Karpas-422 (cell line): ENCODE data around the gene GRM7. TPM values are rescaled to one million over a fixed set of nuclear protein-coding genes. Genes with fewer than 3 reads are reported as not detected.

Experiments
- DNase-seq: peaks from one replicate; pipeline ENCODE4 v3.0.0-alpha.2; 2015
- H2AFZ ChIP-seq: fragments of 200-600 bp; sonication (generic); 2 replicates; pipeline ENCODE4 v1.6.1; 2014; ENCODE audit warnings: antibody characterized with exemption, low read length, mixed read lengths
- H3K27ac ChIP-seq: fragments of 200-600 bp; sonication (generic); 2 replicates; pipeline ENCODE4 v1.5.1; 2014; ENCODE audit warnings: mild to moderate bottlenecking, low read length, moderate library complexity
- H3K27me3 ChIP-seq: fragments of 200-600 bp; sonication (generic); 2 replicates; pipeline ENCODE4 v1.6.1; 2014; ENCODE audit warnings: low read length, mixed read lengths
- H3K36me3 ChIP-seq: fragments of 200-600 bp; sonication (generic); 2 replicates; pipeline ENCODE4 v1.6.1; 2014; ENCODE audit warnings: low read length, mixed read lengths; ENCODE audit not compliant: insufficient read depth
- H3K4me1 ChIP-seq: fragments of 200-600 bp; sonication (generic); 2 replicates; pipeline ENCODE4 v1.6.1; 2014; ENCODE audit warnings: mild to moderate bottlenecking, low read length, mixed read lengths
- H3K4me2 ChIP-seq: fragments of 200-600 bp; sonication (generic); 2 replicates; pipeline ENCODE4 v1.6.1; 2014; ENCODE audit warnings: low read length, low read depth, mild to moderate bottlenecking; ENCODE audit not compliant: poor library complexity, severe bottlenecking
- H3K4me3 ChIP-seq: fragments of 200-600 bp; sonication (generic); 2 replicates; pipeline ENCODE4 v1.5.1; 2014; ENCODE audit warnings: mild to moderate bottlenecking, antibody characterized with exemption, low read length, mixed read lengths
- H3K79me2 ChIP-seq: fragments of 200-600 bp; sonication (generic); 2 replicates; pipeline ENCODE4 v1.6.1; 2014; ENCODE audit warnings: mild to moderate bottlenecking, low read length, mixed read lengths
- H3K9ac ChIP-seq: fragments of 200-600 bp; sonication (generic); 2 replicates; pipeline ENCODE4 v1.6.0; 2014; ENCODE audit warnings: low read length
- H3K9me2 ChIP-seq: fragments of 200-600 bp; sonication (generic), shearing (Covaris generic); replicated peaks from 2 replicates; pipeline ENCODE4 v1.6.0; 2014; ENCODE audit warnings: mild to moderate bottlenecking, low read length, moderate library complexity; ENCODE audit not compliant: insufficient read depth
- H3K9me3 ChIP-seq: fragments of 300-700, 200-600 bp; sonication (generic); 2 replicates; pipeline ENCODE4 v1.6.1; 2014; ENCODE audit warnings: low read length, mixed read lengths
- H4K20me1 ChIP-seq: fragments of 200-600 bp; sonication (generic); 2 replicates; pipeline ENCODE4 v1.6.1; 2014; ENCODE audit warnings: mild to moderate bottlenecking, antibody characterized with exemption, low read length, low read depth; ENCODE audit not compliant: insufficient read depth
- total RNA-seq: library from RNA; depleted of rRNA; stranded (reverse); fragments of >200 nt; shearing (Covaris generic); gene quantifications from 2 replicates; pipeline ENCODE4 v1.2.3, GENCODE V29; 2014; ENCODE audit warnings: low replicate concordance

The GRM7 gene
- total RNA-seq, 1 experiment from 2014 or later: not detected

DNA sequence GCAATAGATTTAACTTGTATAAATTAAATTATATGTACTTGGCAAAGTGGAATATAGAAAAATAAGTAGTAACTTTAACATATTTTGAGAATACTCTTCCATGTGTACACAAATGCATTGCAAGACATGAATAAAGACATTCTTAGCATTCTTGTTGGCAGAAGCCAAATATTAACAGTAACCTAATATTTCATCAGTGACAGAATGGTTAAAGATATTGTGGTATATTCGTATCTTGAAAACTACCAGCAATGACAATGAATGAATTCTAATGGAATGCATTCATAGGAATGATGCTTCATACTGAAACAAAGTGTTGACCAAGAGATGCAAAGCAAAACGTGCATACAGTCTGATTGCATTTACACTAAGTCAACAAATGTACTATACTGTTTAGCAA is 524.7 kb downstream of the GRM7 start:
- no peak for DNase-seq
- Histone ChIP-seq H3K27me3 (no peaks in the 10 kb centered on the region), H3K27ac (no peak overlapping the region), H3K9ac (no peak overlapping the region), H3K9me3 (peaks cover 20% of the 10 kb centered on the region), H3K36me3 (no peaks in the 10 kb centered on the region), H3K4me2 (no peak overlapping the region), H3K79me2 (no peaks in the 10 kb centered on the region), H3K9me2 (no peaks in the 10 kb centered on the region), H3K4me3 (no peak overlapping the region), H3K4me1 (no peaks in the 10 kb centered on the region), H2AFZ (no peak overlapping the region), H4K20me1 (no peaks in the 10 kb centered on the region)

DNA sequence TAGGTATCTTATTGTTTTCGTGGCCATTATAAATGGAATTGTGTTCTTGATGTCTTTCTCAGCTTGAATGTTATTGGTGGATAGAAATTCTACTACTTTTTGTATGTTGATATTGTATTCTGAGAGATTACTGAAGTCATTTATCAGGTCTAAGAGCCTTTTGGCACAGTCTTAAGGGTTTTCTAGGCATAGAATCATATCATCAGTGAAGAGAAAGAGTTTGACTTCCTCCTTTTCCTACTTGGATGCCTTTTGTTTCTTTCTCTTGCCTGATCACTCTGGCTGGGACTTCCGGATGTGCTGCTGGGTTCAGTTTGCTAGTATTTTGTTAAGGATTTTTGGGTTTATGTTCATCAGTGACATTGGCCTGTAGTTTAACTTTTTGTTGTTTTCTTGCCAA is 527.1 kb downstream of the GRM7 start:
- Histone ChIP-seq H3K9me3 (peaks cover 18% of the 10 kb centered on the region), H2AFZ (no peak overlapping the region), H3K9ac (no peak overlapping the region), H3K4me2 (no peak overlapping the region), H3K27ac (no peak overlapping the region), H3K79me2 (no peaks in the 10 kb centered on the region), H3K27me3 (no peaks in the 10 kb centered on the region), H3K9me2 (no peaks in the 10 kb centered on the region), H3K4me3 (no peak overlapping the region), H4K20me1 (no peaks in the 10 kb centered on the region), H3K36me3 (no peaks in the 10 kb centered on the region), H3K4me1 (no peaks in the 10 kb centered on the region)
- DNase-seq: no peak

DNA sequence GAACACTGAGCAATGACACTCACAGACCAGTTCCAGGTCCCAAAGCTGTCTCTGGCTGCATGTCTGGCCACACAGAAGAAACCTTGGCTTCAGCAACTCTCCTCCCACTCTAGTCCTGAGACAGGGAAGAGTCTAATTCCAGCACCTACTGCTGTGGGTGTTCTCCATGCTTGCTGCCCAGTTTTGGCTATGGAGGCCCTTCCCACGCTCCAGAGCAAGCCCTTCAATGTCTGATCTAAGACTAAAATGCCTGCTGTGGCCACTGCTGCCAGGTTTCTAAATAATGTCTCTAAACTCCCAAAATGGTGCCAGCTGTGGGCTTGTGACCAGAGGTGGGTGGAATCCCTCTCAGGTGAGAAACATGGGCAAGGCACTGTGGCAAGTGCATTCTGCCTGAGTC is 531.3 kb downstream of the GRM7 start:
- H2AFZ ChIP-seq: no peak overlapping the region

DNA sequence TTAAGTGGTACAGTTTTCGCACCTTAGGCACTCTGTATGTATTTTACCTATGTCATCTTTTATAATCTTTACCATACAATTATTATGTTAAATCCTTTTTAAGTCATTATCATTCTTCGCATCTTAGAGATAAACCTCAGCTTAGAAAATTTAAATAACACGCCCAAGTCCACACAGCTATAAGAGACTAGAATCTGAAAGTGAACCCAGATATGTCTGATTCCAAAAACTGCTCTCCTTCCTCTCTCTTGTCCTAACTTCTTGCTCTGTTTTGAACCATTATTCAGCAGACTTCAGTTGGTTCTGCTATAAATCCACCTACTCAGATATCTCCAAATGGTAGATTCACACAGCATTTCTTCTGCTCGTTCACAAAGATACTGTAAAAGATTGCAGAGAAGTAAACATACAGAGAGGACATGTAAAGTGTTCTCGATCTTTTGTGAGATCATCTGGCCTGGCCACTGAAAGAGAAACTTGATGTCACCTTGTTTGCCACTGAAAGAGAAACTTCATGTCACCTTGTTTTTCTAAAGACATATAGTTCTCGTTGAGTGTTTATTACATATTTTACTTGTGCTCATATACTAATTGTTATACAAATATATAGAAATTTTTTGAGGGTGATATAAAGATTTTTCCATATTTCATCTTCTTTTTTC is 533.2 kb downstream of the GRM7 start:
- H3K9ac ChIP-seq: no peak overlapping the region
- H4K20me1 ChIP-seq: no peaks in the 10 kb centered on the region
- H2AFZ ChIP-seq: no peak overlapping the region
- H3K79me2 ChIP-seq: no peaks in the 10 kb centered on the region
- no peaks in the 10 kb centered on the region for H3K9me2 ChIP-seq
- no peaks in the 10 kb centered on the region for H3K36me3 ChIP-seq
- DNase-seq: no peak
- no peak overlapping the region for H3K4me3 ChIP-seq
- no peaks in the 10 kb centered on the region for H3K4me1 ChIP-seq
- no peak overlapping the region for H3K27ac ChIP-seq
- H3K27me3 ChIP-seq: no peaks in the 10 kb centered on the region
- H3K9me3 ChIP-seq: peaks cover 12% of the 10 kb centered on the region; the same call in 1 of the 2 replicates
- H3K4me2 ChIP-seq: no peak overlapping the region

More for the DNA sequence above, 531.3 kb downstream of the GRM7 start:
- Histone ChIP-seq H3K4me3 (no peak overlapping the region), H3K27me3 (no peaks in the 10 kb centered on the region), H4K20me1 (no peaks in the 10 kb centered on the region), H3K4me2 (no peak overlapping the region), H3K79me2 (no peaks in the 10 kb centered on the region), H3K4me1 (no peaks in the 10 kb centered on the region), H3K36me3 (no peaks in the 10 kb centered on the region), H3K9ac (no peak overlapping the region), H3K27ac (no peak overlapping the region), H3K9me2 (no peaks in the 10 kb centered on the region), H3K9me3 (peaks cover 23% of the 10 kb centered on the region)
- DNase-seq: no peak

DNA sequence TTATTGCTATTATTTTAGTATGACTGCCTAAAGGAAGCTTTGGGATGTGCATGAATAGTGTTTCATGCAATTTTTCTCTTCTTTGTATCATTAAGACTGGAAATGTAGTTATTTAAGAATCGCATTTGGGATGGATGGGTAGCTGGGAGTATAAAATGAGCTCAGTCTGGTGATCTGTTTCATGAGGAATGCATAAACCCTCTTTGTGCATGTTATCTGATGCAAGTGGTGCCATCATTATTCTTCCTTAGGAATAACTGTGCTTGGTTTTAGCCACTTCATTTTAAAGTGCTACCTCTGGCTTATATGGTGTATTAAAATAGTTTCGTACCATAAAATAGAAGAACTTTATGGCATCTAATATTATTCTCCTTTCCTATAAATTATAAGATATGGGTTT is 535.6 kb downstream of the GRM7 start:
- DNase-seq: no peak
- no peaks in the 10 kb centered on the region for H3K36me3 ChIP-seq

DNA sequence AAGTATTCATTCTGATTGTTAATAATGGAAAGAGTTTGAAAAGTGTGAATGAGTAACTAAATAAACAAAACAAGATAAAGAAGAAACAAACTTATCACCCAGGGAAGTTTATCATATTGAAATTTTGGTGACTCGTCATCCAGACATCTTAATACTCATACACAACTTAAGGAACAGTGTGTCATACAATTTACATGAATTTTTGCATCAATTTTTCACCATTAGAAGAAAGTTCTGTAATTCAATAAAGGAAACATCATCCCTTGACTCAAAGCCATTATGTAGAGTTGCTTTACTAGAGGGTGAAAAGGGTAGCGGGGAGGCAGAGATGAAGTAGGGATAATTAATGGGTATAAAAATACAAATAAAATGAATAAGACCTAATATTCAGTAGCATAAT is 536.2 kb downstream of the GRM7 start:
- Histone ChIP-seq H3K4me1 (no peaks in the 10 kb centered on the region), H3K27ac (no peak overlapping the region), H4K20me1 (no peaks in the 10 kb centered on the region), H2AFZ (no peak overlapping the region), H3K79me2 (no peaks in the 10 kb centered on the region), H3K4me3 (no peak overlapping the region), H3K36me3 (no peaks in the 10 kb centered on the region), H3K9me3 (peaks cover 9% of the 10 kb centered on the region), H3K27me3 (no peaks in the 10 kb centered on the region), H3K4me2 (no peak overlapping the region), H3K9me2 (no peaks in the 10 kb centered on the region), H3K9ac (no peak overlapping the region)
- DNase-seq: no peak

More for the DNA sequence above, 535.6 kb downstream of the GRM7 start:
- Histone ChIP-seq H3K9me2 (no peaks in the 10 kb centered on the region), H3K79me2 (no peaks in the 10 kb centered on the region), H2AFZ (no peak overlapping the region), H4K20me1 (no peaks in the 10 kb centered on the region), H3K9me3 (peaks cover 9% of the 10 kb centered on the region), H3K27ac (no peak overlapping the region), H3K4me1 (no peaks in the 10 kb centered on the region), H3K9ac (no peak overlapping the region), H3K4me2 (no peak overlapping the region), H3K27me3 (no peaks in the 10 kb centered on the region), H3K4me3 (no peak overlapping the region)

DNA sequence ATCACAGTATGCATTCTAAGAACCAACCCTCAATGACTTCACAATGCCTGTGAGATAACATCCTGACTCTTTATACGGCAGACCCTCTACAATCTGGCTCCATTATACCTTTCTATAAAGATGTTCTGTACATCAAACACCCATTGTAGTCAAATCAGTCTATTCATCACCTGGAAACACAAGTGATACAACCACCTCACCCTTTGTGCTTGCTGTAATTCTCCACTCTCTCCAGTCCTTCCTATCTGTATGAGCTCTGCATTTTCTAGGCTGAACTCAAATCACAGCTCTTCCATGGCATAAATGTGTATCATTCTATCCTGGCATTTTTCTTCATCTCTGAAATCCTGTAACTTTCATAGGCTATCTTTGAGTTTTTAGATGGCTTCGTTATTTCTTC is 539.4 kb downstream of the GRM7 start:
- DNase-seq: no peak
- no peaks in the 10 kb centered on the region for H3K36me3 ChIP-seq
- H3K4me2 ChIP-seq: no peak overlapping the region
- no peaks in the 10 kb centered on the region for H3K79me2 ChIP-seq
- H3K27ac ChIP-seq: no peak overlapping the region
- no peak overlapping the region for H3K9ac ChIP-seq
- H3K4me3 ChIP-seq: no peak overlapping the region
- H3K9me3 ChIP-seq: no peaks in the 10 kb centered on the region; the same call in 1 of the 2 replicates
- H3K4me1 ChIP-seq: no peaks in the 10 kb centered on the region
- H2AFZ ChIP-seq: no peak overlapping the region
- H4K20me1 ChIP-seq: no peaks in the 10 kb centered on the region
- H3K27me3 ChIP-seq: no peaks in the 10 kb centered on the region
- no peaks in the 10 kb centered on the region for H3K9me2 ChIP-seq

DNA sequence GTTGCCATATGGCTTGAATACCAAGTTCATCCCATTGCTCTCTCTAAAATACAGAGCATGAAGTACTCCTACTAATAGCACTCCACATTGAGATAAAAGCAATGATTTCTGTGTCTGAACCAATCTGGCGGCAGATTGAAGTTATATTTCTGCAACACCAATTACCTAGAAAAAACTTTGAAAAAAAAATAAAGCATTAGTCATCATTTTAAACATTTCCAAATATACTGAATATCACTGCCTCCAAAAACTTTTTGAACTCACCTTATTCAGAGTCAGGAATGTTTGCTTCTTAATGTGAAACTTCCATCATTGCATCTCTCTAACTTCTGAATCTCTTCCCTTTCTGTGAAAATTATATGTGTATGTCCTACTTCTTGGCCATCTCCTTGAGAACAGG is 540.5 kb downstream of the GRM7 start:
- Histone ChIP-seq H3K36me3 (no peaks in the 10 kb centered on the region), H3K9me3 (no peaks in the 10 kb centered on the region; the same call in 1 of the 2 replicates), H3K4me2 (no peak overlapping the region), H3K79me2 (no peaks in the 10 kb centered on the region), H2AFZ (no peak overlapping the region), H3K27ac (no peak overlapping the region), H3K27me3 (no peaks in the 10 kb centered on the region), H3K9me2 (no peaks in the 10 kb centered on the region), H3K9ac (no peak overlapping the region), H4K20me1 (no peaks in the 10 kb centered on the region), H3K4me1 (no peaks in the 10 kb centered on the region), H3K4me3 (no peak overlapping the region)
- DNase-seq: no peak
